Measurements from ENCODE around the gene SDF2.
A peak's percentile ranks its signal among the peaks of the same experiment; 100 is the strongest.
"Not testable (repeated sequence)": the region's sequence is repeated elsewhere in the genome, so short reads cannot be mapped to it uniquely, and the experiment has no call there.

Gene SDF2

DNA sequence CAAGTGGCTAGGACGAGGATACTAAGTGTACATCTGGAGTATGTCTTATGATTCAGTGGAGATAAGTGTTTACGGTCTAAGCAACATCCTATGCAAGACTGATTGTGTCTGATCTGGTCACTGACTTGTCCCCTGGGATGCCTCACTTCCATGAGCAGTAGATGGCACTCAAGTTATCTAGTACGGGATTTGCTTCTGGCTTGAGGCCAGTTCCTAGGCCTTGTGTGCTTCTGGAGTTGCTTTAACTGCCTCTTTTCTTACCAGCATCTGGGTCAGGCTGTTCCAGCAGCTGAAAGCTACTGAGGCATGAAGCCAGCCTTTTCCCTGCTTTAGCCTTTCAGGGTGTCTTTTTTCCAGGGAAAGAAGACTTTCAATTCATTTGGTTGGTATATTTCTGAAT is 23.3 kb upstream of the SDF2 start:
- DNase-seq = no peak

DNA sequence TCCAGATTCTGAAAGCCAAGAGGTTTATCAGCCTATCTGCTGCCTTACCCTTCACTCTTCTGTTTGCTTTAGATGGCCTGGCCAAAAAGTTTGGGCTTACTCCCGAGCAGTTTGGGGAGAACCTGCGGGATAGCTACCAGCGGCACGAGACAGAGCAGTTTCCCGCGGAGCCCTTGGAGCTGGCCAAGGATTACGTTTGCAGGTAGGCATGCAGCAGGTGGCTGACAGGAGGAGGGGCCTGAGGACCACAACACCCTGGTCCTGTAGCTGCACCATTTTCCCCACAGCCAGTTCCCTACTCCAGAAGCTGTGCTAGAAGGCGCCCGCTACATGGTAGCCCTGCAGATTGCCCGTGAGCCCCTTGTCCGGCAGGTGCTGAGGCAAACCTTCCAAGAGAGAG is 20.9 kb upstream of the SDF2 start:
- no peak for DNase-seq

DNA sequence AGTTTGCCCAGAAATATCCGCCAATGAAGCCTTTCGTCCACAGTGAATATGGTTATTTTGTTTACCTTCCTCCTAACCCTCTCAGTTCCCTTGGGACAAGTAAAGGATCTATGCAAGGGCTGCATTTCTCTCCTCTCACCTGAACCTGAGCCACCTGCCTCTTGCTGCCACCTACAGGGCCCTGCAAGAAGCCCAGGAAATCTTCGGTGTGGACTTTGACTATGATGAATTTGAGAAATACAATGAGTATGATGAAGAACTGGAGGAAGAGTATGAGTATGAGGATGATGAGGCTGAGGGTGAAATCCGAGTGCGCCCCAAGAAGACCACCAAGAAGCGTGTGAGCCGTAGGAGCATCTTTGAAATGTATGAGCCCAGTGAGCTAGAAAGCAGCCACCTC is 14.3 kb upstream of the SDF2 start:
- peak; percentile 10 for DNase-seq

DNA sequence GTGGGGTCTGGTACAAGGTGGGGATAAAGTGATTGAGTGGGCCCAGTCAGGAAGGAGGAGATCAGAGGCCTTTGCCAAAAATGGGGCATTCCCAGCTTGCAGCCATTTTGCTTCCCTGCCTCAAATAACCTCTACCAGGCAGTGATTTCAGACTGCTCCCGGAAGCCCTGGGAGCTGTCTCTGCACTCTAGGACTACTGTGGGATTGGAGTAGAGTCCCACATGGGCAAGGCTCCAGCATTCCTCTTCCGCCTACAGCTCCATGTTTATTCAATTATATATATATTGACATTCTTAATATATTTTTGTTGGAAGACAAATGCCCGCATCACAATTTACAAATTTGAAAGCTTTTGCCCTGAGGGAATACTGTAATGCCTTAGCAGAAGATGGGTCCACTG is 13.8 kb upstream of the SDF2 start:
- DNase-seq = no peak

DNA sequence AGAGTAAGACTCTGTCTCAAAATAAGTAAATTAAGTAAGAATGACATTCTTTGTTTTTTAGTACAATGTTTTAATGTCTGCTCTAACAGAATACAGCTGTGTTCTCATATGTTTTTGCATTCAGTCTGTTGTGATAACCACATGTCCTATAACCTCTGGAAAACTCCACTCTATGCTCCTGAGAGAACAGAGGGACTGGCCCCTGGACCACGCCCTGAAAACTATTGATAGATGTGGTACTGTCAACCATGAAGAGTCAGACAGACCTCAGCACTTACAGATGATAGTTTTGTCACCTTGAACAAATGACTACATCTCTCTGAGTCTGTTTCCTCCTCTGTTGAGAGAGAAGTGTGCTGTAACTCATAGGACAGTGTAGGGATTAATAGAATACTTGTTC is 8.2 kb upstream of the SDF2 start:
- no peak for DNase-seq

DNA sequence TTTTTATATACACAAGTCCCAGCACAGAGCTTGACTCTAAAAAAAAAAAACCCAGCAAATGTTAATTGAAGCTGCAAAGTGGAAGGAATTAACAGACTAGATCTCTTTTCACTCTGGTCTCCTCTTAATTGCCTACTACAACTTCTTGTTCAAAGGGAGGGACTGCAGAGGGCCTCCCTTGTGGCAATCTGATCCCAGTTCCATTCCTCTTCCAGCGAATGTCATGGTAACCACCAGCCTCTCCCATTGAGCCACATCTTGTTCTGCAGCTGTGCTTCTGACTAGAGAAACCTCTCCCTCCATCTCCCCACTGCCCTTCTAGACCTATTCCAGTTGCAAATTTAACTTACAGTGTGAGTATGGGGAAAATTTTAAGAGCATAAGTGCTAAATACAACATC is 6.2 kb upstream of the SDF2 start:
- no peak for DNase-seq

DNA sequence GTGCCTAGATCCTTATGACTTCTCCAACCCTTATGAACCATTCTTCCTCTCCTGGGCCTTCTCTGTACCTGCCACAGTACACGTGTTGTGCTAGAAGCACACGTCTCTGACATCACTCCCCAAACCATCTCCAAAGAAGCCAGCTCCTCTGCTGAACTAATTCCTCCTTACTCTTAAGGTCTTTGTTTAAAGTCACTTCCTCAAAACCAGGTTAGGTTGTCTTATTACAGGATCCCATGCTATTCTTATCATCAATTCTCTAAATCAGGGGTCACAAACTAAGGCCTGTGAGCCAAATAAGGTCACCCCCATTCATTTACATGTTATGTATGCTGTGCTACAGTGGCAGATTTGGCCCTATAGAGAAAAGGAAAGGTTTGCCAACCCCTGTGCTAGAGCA is 4.3 kb upstream of the SDF2 start:
- DNase-seq = no peak

DNA sequence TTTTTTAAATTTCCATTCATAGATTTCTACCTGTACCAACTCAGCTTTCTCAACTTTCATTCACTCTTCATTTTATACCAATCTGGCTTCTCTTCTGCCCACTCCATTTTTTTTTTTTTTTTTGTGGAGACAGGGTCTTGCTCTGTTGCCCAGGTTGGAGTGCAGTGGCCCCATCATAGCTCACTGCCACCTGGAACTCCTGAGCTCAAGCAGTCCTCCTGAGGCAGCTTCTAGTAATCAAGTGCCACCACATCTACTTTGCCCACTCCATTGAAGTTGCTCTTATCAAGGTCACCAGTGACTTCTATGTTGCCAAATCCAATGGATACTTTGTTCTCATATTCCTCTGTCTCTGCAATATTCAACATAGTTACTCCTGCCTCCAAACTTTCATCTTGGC is 2.0 kb upstream of the SDF2 start:
- no peak for DNase-seq

DNA sequence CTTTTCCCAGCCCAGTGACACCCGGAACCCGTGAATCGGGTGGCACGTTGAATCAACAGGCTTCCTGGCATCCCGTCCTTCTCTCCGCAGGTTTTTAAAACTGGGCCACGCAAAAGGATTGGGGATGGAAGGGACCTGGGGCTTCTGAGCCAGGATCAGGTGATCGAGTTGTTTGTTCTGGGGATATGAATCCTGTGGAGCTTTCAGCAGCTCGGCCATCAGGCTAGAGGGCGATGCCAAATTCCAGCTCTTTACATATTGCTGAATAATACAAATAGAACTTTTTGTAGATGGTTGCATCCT is 772 bp upstream of the SDF2 start:
- no peak for DNase-seq

DNA sequence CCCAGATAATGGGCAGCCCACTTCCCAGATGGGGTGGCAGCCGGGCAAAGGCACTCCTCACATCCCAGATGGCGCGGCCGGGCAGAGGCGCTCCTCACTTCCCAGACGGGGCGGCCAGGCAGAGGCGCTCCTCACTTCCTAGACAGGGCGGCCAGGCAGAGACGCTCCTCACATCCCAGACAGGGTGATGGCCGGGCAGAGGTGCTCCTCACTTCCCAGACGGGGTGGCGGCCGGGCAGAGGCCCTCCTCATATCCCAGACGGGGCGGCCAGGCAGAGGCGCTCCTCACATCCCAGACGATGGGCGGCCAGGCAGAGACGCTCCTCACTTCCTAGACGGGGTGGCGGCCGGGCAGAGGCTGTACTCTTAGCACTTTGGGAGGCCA is 2.2 kb downstream of the SDF2 start:
- DNase-seq = not testable (repeated sequence)

DNA sequence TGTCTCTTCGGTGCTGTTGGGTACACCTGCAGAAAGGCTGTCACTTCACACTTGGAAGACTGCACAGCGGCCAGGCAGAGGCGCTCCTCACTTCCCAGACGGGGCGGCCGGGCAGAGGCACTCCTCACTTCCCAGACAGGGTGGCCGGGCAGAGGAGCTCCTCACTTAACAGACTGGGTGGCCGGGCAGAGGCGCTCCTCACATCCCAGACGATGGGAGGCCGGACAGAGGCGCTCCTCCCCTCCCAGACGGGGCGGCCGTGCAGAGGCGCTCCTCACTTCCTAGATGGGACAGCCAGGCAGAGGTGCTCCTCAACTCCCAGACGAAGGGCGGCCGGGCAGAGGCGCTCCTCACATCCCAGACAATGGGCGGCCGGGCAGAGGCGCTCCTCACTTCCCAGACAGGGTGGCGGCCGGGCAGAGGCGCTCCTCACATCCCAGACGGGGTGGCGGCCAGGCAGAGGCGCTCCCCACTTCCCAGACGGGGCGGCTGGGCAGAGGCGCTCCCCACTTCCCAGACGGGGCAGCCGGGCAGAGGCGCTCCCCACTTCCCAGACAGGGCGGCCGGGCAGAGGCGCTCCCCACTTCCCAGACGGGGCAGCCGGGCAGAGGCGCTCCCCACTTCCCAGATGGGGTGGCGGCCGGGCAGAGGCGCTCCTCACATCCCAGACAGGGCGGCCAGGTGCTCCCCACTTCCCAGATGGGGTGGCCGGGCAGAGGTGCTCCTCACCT is 2.8 kb downstream of the SDF2 start:
- not testable (repeated sequence) for DNase-seq

DNA sequence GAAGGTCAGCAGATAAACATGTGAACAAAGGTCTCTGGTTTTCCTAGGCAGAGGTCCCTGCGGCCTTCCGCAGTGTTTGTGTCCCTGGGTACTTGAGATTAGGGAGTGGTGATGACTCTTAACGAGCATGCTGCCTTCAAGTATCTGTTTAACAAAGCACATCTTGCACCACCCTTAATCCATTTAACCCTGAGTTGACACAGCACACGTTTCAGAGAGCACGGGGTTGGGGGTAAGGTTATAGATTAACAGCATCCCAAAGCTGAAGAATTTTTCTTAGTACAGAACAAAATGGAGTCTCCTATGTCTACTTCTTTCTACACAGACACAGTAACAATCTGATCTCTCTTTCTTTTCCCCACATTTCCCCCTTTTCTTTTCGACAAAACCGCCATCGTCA is 3.4 kb downstream of the SDF2 start:
- not testable (repeated sequence) for DNase-seq

DNA sequence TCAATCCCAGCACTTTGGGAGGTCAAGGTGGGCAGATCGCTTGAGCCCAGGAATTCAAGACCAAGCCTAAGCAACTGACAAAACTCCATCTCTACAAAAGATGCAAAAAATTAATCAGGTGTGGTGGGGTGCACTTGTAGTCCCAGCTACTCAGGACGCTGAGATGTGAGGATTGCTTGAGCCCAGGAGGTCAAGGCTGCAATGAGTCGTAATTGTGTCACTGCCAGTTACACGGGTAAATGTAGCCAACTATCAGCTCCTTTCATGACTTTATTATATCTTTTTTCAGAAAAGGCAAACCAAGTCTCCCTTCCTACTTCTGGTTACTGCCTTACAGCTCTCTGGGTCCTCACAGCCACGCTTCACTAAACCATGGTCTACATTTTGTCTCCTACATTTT is 4.0 kb downstream of the SDF2 start:
- no peak for DNase-seq

DNA sequence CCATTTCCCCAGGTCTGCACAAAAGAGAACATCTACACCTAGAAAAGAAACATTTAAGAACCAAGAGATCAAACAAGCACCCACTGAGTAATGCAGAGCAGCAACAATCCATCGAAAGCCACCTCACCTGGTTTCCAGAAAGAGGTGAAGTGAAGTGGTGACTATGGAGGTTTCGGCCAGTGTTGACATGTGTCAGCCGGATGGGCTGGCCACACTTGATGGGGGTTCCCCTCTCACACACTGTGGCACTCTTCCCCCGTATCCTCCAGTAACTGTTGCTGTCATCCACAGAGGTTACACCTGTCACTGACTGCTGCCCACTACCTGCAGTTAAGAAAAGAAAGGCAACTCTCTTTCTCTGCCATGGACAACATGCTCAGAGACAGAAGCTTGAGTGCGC is 6.5 kb downstream of the SDF2 start:
- no peak for DNase-seq

DNA sequence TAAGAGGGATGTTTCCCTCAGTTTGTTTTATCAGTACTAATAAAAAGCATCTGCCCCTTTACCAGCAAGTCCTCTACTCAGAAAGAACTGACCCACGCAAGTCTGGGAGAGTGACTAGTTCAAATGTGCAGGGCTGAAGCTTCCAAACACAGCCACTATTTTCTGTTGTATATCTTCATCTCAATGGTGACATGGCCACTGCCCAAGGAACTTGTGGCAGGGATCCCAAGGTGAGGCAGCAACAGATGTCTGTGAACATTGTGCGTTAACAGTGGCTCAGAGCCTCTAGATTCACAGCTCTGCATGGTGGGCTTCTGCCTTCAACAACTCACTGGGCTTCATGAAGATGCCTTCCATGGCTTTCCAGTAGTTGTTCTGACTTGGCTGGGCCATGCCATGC is 13.0 kb downstream of the SDF2 start:
- no peak for DNase-seq

DNA sequence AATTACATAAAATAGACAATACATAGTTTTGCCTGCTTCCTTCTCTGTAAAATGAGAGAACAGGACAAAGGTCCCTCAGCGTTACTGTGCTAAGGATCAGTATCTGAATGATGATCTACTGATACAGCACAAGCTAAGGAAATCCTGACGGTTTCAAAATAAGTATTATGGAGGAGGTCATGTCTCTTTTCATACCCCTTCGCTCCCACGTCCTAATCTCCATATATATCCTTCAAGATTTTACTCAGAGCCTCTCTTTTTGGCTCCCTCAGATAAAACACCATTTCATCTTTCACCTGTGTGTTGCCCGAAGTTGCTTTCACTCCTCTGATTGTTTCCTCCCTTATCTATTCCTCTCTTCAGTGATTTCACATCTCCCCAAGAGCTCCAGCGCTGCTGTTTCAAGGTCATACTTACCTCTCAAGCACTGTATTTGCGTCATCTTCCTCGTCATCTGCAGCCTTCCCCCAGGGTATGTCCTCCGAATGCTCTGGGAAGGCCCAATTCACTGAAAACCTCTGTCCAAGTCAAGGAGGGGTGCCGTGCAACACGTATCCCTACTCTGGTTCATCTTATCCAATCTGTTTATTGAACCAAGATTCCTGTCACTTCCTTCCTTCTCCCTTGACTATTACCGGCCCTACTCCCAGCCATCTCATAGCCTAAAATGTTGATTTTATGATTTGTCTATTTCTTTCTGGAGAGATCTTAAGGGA is 15.5 kb downstream of the SDF2 start:
- DNase-seq = no peak

DNA sequence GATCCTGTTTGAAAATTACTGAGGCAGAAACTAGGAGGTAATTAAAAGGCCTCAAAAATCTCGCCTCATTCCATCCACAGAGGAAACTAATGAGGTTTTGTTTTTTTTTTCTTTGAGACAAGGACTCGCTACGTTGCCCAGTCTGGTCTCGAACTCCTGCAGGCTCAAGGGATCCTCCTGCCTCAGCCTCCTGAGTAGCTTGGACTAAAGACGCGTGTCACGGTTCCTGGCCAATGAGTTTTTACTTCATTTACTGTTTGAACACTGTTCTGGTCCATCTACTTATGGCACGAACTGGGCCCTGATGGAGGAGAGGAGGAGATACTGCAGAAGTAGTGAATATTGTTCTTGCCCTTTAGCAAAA is 16.1 kb downstream of the SDF2 start:
- DNase-seq = no peak

DNA sequence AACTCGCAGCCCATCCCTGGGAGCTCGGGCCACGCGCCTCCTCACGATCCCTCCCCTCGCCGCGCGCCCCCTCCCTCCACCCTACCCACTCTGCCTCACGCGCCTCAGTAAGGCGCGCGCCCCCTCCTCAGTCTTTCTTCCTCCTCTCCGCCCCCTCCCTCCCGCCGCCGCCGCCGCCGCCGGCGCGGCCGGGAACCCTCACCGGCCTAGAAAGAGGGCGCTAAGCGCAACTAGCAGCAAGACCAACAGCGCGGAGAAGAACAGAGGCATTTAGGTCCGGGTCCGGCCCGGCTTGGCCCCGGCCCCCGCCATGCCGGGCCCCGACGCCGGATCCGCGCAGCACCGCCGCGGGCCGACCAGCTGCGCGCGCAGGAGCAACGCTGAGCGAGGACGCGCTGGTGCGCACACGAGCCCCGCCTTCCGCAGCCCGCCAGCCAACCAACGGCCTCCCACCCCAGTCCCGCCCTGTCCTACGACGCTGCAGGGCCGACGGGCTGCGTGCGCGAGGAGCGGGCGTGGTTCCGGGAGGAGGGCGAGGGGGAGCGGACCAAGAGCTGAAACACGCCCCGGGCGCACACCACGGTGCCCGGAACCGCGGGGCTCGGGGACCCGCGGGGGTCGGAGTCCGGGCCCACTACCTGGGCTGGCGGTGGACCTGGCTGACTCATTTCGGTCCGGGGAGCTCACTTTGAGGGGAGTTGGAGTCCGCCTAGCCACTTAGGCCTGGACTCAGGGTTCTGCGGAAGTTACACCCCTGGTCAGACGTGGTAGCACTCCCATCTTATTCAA is 16.7 kb downstream of the SDF2 start, which contains the start of gene BLTP2:
Gene BLTP2 (minus strand): TSS at position 372 of the 789 bp plus-strand sequence. CDS start 102 bp downstream, at position 270.
- peak; percentile 97 for DNase-seq

DNA sequence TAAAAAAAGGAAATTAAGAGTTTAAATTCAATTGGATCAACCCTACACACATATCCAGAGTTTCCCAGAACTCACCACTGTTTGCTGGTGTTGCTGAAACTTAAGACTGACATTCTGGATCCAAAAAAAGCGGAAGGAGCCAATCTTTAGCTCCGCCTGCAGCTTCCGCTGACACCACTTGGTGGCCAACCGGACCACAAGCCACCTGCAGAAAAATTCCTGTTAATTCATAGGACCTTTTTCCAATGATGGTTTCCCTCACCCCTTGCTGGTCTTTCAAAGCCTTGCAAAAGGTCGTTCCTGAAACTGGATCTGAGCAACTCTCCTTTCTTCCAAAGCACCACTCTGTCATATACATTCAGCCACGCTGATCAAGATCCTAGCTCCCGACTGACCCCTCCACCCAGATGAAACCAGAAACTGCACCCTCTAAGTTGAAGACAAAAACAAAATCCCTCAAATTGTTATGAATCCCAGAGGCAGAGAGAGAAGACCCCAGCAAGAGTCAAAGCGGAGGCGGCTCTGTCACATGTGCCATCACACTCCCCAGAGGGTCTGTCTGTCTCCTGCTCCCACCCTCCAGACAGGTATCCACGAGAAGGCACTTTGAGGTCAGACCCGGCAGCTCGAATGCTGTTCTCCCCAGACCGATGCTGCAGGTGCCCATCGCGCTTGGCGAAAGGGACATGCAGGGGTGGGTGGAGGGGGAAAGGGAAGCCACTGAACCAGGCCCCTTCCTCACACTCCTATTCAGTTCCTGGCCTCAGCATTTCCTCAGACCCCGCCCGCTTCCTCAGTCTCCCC is 17.5 kb downstream of the SDF2 start:
- peak; percentile 50 for DNase-seq

DNA sequence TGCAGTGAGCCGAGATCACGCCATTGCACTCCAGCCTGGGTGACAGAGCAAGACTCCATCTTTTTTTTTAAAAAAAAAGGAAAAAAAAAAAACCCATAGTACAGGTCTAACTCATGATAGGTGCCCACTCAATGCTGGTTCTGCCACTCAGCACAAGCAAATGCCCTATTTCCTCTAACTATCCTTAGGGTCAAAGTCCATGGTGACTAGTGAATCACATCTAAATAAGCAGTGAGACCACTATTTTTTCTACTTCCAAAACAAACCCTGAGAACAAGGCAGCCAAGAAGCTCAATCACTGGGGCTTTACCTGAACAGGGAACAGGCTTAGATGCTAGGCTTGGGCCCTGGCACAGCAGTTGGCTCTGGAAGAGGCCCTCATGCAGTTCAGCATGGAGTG is 20.1 kb downstream of the SDF2 start:
- no peak for DNase-seq

DNA sequence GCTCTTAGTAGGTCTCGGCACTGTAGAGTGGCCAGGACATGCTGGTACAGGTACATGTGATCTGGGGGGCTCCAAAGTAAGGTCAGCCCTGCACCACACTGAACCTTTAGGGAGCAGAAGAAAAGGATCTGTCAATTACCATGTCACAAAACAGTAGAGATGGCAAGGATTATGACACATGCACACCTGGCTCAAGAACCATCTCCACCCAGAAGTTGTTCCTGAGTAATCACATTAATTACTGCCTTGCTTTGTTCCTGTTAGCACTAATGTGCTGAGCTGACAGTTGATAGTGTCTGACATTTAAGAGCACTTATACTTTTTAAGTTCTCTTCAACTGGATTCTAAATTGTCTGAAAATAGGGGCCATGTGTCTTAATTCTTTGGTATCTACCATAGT is 26.2 kb downstream of the SDF2 start:
- DNase-seq = no peak

DNA sequence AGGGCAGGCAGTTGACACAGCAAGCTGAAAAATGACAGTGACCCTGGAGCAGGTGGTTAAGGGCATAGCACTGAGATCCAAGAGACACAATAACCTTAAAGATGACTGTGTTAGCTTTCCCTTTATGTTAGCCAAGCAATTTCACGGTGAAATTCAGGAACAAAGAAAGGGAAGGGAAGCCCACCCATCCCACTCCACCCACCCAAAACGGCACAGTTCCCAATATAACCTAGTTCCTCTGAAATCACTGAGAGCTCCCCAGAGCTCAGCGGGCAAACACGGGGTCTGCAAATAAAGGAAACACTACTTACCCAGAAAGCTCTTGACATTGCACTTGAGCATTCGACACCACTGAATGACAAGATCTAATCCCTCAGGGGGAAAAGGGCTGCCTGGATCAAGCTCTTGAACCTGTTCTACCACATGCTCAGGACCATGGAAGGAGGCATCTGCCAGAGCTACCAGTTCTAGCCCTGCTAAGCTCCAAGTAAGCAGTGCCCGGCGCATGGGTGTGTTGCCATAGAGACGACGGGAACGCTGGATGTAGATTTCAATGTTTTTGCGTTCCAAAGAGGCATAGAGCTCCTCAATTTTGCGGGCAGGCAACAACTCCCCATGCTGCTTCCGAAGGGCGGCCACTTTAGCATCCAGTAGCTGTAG is 27.4 kb downstream of the SDF2 start:
- no peak for DNase-seq

DNA sequence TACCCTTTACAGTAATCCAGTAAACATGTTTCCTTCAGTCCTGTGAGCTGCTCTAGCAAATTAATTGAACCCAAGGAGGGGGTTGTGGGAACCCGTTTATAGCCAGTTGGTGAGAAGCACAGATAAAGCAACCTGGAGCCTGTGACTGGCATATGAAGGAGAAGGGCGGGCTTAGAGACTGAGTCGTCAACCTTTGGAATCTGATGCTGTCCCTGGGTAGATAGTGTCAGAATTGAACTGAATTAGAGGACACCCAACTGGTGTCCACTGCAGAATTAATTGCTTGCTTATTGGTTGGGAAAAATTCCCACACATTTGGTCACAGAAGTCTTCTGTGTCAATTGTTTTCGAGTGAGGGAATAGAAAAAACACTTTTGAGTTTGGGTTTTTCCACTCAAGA is 34.9 kb downstream of the SDF2 start:
- no peak for DNase-seq

Measured in activated CD4-positive, alpha-beta T cell treated with anti-CD3 and anti-CD28 coated beads, Interleukin-2, amount 50 U/mL, for 16 hours (primary cell).